HCT116 (cell line): Measurements from ENCODE around the gene FSIP1. TPM values are rescaled to one million over a fixed set of nuclear protein-coding genes. Genes with fewer than 3 reads are reported as not detected.

Source experiments
- ATAC-seq: fragments of 200-7000 bp; cut with Tn5 transposase; 2 replicates; pipeline ENCODE4 v1.9.1; 2020; ENCODE audit warnings: mild to moderate bottlenecking, moderate library complexity
- BruUV-seq: library from RNA; stranded (reverse); fragments of 400-500 nt; replicated peaks from 2 replicates; lab custom pipeline; 2021; lab: Mats Ljungman, UMichigan
- CTCF ChIA-PET: fragments of 300-600 bp; sonication (Branson Sonifier 250); formaldehyde crosslinking; loops from one replicate; lab custom pipeline; 2021; ENCODE audit warnings: antibody characterized with exemption; lab: Charles Lee
- POLR2A ChIA-PET: fragments of 300-600, 350-600 bp; sonication (Branson Sonifier 250); formaldehyde crosslinking; loops from one replicate; lab custom pipeline; 2021; ENCODE audit warnings: antibody characterized with exemption; lab: Charles Lee
- RAD21 ChIA-PET, 2 experiments: fragments of 300-600 bp; sonication (Branson Sonifier 250); formaldehyde crosslinking; loops; one replicate each; lab custom pipeline; 2023; ENCODE audit warnings: low total read pairs in 2 of 2; ENCODE audit not compliant: uncharacterized antibody in 2 of 2, unreplicated experiment in 2 of 2, low non-redundant PET in 1 of 2; lab: Charles Lee
- DNase-seq: peaks from one replicate; pipeline ENCODE4 v3.0.0-alpha.2; 2010; ENCODE audit warnings: low read depth, low spot score
- H2AFZ ChIP-seq: fragments of 200-600 bp; shearing (Covaris generic), sonication (generic); 2 replicates; pipeline ENCODE4 v1.6.1; 2017; ENCODE audit warnings: low read depth, mixed run types, mixed read lengths, antibody characterized with exemption, low read length; ENCODE audit not compliant: poor library complexity, severe bottlenecking
- H3K27ac ChIP-seq: 2 replicates; pipeline ENCODE4 v1.5.1; 2012; ENCODE audit warnings: low read depth, low read length
- H3K27me3 ChIP-seq: fragments of 200-600 bp; sonication (generic); 2 replicates; pipeline ENCODE4 v1.6.1; 2016; ENCODE audit warnings: mixed run types, low read length, mixed read lengths; ENCODE audit not compliant: insufficient read depth
- H3K36me3 ChIP-seq, 2 experiments: fragments of 200-500 bp in 1 of 2; fragments of 200-600 bp in 1 of 2; sonication (Bioruptor generic) in 1 of 2; sonication (generic) in 1 of 2; 2 replicates each; pipeline versions ENCODE4 v1.5.1 to v1.6.1; 2014 to 2016; ENCODE audit warnings: low read length in 2 of 2, inconsistent platforms in 1 of 2, mixed read lengths in 1 of 2, mixed run types in 1 of 2; ENCODE audit not compliant: insufficient read depth in 2 of 2, control insufficient read depth in 1 of 2
- H3K4me1 ChIP-seq, 2 experiments: fragments of 200-600 bp in 1 of 2; sonication (generic) in 1 of 2; 2 replicates each; pipeline versions ENCODE4 v1.5.1 to v1.6.1; 2012 to 2017; ENCODE audit warnings: low read length in 2 of 2, inconsistent platforms in 1 of 2, mild to moderate bottlenecking in 1 of 2, mixed read lengths in 1 of 2, mixed run types in 1 of 2, moderate library complexity in 1 of 2; ENCODE audit not compliant: insufficient read depth in 2 of 2, control insufficient read depth in 1 of 2
- H3K4me2 ChIP-seq: fragments of 200-600 bp; sonication (generic); 2 replicates; pipeline ENCODE4 v1.6.1; 2017; ENCODE audit warnings: mixed run types, low read length, mixed read lengths
- H3K4me3 ChIP-seq, 2 experiments: fragments of 200-600 bp in 1 of 2; sonication (generic) in 1 of 2; replicated peaks in 1 of 2; 2 replicates each; pipeline ENCODE4 v1.5.1; 2011 to 2016; ENCODE audit warnings: low read length in 2 of 2, control low read depth in 1 of 2, low read depth in 1 of 2, mild to moderate bottlenecking in 1 of 2, mixed read lengths in 1 of 2, mixed run types in 1 of 2
- H3K79me2 ChIP-seq: fragments of 200-600 bp; sonication (generic); 2 replicates; pipeline ENCODE4 v1.6.1; 2017; ENCODE audit warnings: mild to moderate bottlenecking, mixed run types, low read length, moderate library complexity, mixed read lengths; ENCODE audit not compliant: insufficient read depth
- H3K9ac ChIP-seq: fragments of 200-600 bp; sonication (generic); 2 replicates; pipeline ENCODE4 v1.6.1; 2016; ENCODE audit warnings: low read length, mixed read lengths
- H3K9me2 ChIP-seq: fragments of 200-600 bp; sonication (generic), shearing (Covaris generic); 2 replicates; pipeline ENCODE4 v1.6.1; 2017; ENCODE audit warnings: mixed run types, mild to moderate bottlenecking, moderate library complexity; ENCODE audit not compliant: insufficient read depth
- H3K9me3 ChIP-seq, 2 experiments: fragments of 200-500 bp in 1 of 2; fragments of 200-600 bp in 1 of 2; sonication (Bioruptor generic) in 1 of 2; sonication (generic) in 1 of 2; 2 replicates each; pipeline ENCODE4 v1.6.1; 2014 to 2017; ENCODE audit warnings: low read length in 2 of 2, mixed read lengths in 2 of 2, inconsistent platforms in 1 of 2, low read depth in 1 of 2, mild to moderate bottlenecking in 1 of 2, mixed run types in 1 of 2, moderate library complexity in 1 of 2; ENCODE audit not compliant: control insufficient read depth in 1 of 2, insufficient read depth in 1 of 2
- H4K20me1 ChIP-seq: fragments of 200-600 bp; sonication (generic), shearing (Covaris generic); 2 replicates; pipeline ENCODE4 v1.6.1; 2017; ENCODE audit warnings: mixed run types, mild to moderate bottlenecking, moderate library complexity; ENCODE audit not compliant: insufficient read depth
- CEBPB ChIP-seq: IDR thresholded peaks from 2 replicates; pipeline ENCODE4 v1.6.1; 2012; ENCODE audit warnings: low read depth
- EZH2 ChIP-seq: fragments of 200-600 bp; sonication (generic); IDR thresholded peaks from 2 replicates; pipeline ENCODE4 v1.6.1; 2017; ENCODE audit warnings: antibody characterized with exemption, mixed run types
- EZH2phosphoT487 ChIP-seq: fragments of 200-600 bp; IDR thresholded peaks from 2 replicates; pipeline ENCODE4 v1.6.1; 2018; ENCODE audit warnings: antibody characterized with exemption, borderline replicate concordance
- FOSL1 ChIP-seq: IDR thresholded peaks from 2 replicates; pipeline ENCODE4 v1.6.1; 2012; ENCODE audit warnings: low read depth
- JUND ChIP-seq: IDR thresholded peaks from 2 replicates; pipeline ENCODE4 v1.6.1; 2012
- POLR2A ChIP-seq: IDR thresholded peaks from 2 replicates; pipeline ENCODE4 v1.7.0; 2011; ENCODE audit warnings: borderline replicate concordance; ENCODE audit not compliant: insufficient read depth, insufficient read length; ENCODE audit errors: extremely low read depth
- POLR2AphosphoS5 ChIP-seq: IDR thresholded peaks from 2 replicates; pipeline ENCODE4 v1.6.1; 2011; ENCODE audit warnings: mild to moderate bottlenecking, low read depth, low read length, moderate library complexity
- RAD21 ChIP-seq: IDR thresholded peaks from 2 replicates; pipeline ENCODE4 v1.6.1; 2012; ENCODE audit warnings: low read depth, mild to moderate bottlenecking
- SP1 ChIP-seq: IDR thresholded peaks from 2 replicates; pipeline ENCODE4 v1.6.1; 2012; ENCODE audit warnings: low read depth
- SRF ChIP-seq: IDR thresholded peaks from 2 replicates; pipeline ENCODE4 v1.6.1; 2012; ENCODE audit warnings: low read depth
- TCF7L2 ChIP-seq: IDR thresholded peaks from 2 replicates; pipeline ENCODE4 v1.7.0; 2011; ENCODE audit warnings: borderline replicate concordance, inconsistent platforms; ENCODE audit not compliant: insufficient read depth, insufficient read length; ENCODE audit errors: extremely low read depth
- YY1 ChIP-seq: IDR thresholded peaks from 2 replicates; pipeline ENCODE4 v1.6.1; 2011; ENCODE audit warnings: low read length, low read depth, moderate library complexity, mild to moderate bottlenecking; ENCODE audit not compliant: insufficient replicate concordance; ENCODE audit errors: extremely low read depth
- ZFX ChIP-seq: fragments of 450-650 bp; IDR thresholded peaks from 2 replicates; pipeline ENCODE4 v1.6.1; 2017
- intact Hi-C: fragments of 100-400 bp; cut with micrococcal nuclease; formaldehyde crosslinking; loops from 2 replicates; pipeline ENCODE4 v1.10.0; 2022
- total RNA-seq: library from RNA; stranded (reverse); gene quantifications from one replicate; pipeline ENCODE4 v1.2.1, GENCODE V29; 2021; ENCODE audit not compliant: unreplicated experiment
- TF ChIP-seq, protein P1 (sequence below), 3 experiments: fragments of 200-600 bp in 1 of 3; sonication (generic) in 1 of 3; IDR thresholded peaks in 2 of 3; conservative IDR thresholded peaks in 1 of 3; 2 replicates each; pipeline ENCODE4 v1.5.1; 2012 to 2017; ENCODE audit warnings: low read depth in 2 of 3, low read length in 2 of 3, antibody characterized with exemption in 1 of 3, borderline replicate concordance in 1 of 3, control low read depth in 1 of 3, mild to moderate bottlenecking in 1 of 3, mixed read lengths in 1 of 3, mixed run types in 1 of 3, moderate library complexity in 1 of 3; ENCODE audit not compliant: insufficient read depth in 1 of 3
- TF ChIP-seq, protein P2 (sequence below): IDR thresholded peaks from 2 replicates; pipeline ENCODE4 v1.6.1; 2012
- TF ChIP-seq, protein P3 (sequence below): IDR thresholded peaks from 2 replicates; pipeline ENCODE4 v1.6.1; 2011; ENCODE audit warnings: mild to moderate bottlenecking, low read length, moderate library complexity; ENCODE audit not compliant: insufficient replicate concordance; ENCODE audit errors: extremely low read depth

Gene FSIP1
- total RNA-seq, 1 experiment from 2014 or later, result 0.42 TPM

DNA sequence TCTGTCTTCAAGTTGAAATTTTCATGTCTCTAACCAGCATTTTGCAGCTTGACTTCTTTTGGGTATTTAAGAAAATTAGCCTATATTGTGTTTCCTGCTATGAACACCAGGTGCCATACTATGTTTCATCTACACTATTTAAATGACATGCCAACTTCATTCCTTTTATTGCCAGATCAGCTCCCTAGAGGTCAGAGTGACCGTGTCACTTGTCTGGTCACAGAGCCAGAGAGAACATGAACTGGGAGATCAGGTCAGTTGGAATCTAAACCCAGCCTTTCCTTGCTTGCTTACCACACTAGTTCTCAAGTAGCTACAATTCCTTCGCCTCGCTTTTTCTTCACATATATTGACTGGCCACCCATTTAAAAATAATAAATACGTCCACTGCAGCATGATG is 114.2 kb downstream of the FSIP1 start (continued):
- TF ChIP-seq, protein P1, sequence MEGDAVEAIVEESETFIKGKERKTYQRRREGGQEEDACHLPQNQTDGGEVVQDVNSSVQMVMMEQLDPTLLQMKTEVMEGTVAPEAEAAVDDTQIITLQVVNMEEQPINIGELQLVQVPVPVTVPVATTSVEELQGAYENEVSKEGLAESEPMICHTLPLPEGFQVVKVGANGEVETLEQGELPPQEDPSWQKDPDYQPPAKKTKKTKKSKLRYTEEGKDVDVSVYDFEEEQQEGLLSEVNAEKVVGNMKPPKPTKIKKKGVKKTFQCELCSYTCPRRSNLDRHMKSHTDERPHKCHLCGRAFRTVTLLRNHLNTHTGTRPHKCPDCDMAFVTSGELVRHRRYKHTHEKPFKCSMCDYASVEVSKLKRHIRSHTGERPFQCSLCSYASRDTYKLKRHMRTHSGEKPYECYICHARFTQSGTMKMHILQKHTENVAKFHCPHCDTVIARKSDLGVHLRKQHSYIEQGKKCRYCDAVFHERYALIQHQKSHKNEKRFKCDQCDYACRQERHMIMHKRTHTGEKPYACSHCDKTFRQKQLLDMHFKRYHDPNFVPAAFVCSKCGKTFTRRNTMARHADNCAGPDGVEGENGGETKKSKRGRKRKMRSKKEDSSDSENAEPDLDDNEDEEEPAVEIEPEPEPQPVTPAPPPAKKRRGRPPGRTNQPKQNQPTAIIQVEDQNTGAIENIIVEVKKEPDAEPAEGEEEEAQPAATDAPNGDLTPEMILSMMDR (IDR thresholded peaks at IDR 0.05 in 2 of 3, conservative IDR thresholded peaks at IDR 0.05 in 1 of 3; ENCODE audit: borderline replicate concordance in 1 of 3, insufficient read depth in 1 of 3, low read depth in 2 of 3, low read length in 2 of 3), result no peak
- TF ChIP-seq, protein P2, sequence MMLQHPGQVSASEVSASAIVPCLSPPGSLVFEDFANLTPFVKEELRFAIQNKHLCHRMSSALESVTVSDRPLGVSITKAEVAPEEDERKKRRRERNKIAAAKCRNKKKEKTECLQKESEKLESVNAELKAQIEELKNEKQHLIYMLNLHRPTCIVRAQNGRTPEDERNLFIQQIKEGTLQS, result no peak
- no peak for TF ChIP-seq POLR2AphosphoS5
- TF ChIP-seq YY1, result no peak
- TF ChIP-seq JUND, result no peak

DNA sequence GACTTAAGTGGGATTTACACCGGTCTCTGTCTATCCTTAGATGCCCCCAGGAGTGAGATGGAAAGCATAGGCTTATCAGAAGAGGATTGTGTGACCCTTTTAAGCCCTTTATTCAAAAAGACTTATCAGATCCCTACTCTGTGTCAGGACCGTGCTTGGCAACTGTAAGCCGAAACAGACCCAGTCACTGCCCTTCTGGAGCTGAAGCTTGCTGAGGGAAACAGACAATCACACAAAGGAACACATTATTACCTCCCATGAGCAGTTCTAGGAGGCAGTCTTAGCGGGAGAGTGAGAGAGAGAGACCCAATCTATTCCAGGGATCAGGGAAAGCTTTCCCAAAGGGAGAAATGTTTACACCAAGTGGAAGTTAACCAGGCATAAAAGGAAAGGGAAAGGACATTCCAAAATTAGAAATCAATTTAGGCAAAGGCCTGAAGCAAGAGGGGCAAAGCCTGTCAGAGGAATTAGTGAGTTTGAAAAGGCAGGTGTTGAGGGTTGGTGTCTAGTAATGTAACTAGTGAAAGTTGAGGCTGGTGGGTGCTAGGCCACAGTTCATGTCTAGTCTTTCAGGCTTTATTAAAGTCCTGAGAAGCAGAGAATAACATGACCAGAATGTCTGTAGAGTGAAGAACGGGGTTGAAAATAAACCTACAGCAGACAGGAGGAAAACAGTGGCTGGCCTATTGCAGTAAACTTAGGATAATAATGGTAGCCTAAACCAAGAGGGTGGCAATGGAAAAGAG is 115.1 kb downstream of the FSIP1 start:
- TF ChIP-seq POLR2A, result no peak
- no peak for TF ChIP-seq POLR2AphosphoS5
- TF ChIP-seq CEBPB, result no peak
- TF ChIP-seq JUND, result no peak
- no peak for TF ChIP-seq EZH2
- TF ChIP-seq EZH2phosphoT487, result no peak
- no peak for TF ChIP-seq SRF
- TF ChIP-seq, protein P2, result no peak
- no peak for TF ChIP-seq TCF7L2
- TF ChIP-seq RAD21, result no peak
- TF ChIP-seq, protein P1 (IDR thresholded peaks at IDR 0.05 in 2 of 3, conservative IDR thresholded peaks at IDR 0.05 in 1 of 3; ENCODE audit: borderline replicate concordance in 1 of 3, insufficient read depth in 1 of 3, low read depth in 2 of 3, low read length in 2 of 3), result no peak
- TF ChIP-seq, protein P3, sequence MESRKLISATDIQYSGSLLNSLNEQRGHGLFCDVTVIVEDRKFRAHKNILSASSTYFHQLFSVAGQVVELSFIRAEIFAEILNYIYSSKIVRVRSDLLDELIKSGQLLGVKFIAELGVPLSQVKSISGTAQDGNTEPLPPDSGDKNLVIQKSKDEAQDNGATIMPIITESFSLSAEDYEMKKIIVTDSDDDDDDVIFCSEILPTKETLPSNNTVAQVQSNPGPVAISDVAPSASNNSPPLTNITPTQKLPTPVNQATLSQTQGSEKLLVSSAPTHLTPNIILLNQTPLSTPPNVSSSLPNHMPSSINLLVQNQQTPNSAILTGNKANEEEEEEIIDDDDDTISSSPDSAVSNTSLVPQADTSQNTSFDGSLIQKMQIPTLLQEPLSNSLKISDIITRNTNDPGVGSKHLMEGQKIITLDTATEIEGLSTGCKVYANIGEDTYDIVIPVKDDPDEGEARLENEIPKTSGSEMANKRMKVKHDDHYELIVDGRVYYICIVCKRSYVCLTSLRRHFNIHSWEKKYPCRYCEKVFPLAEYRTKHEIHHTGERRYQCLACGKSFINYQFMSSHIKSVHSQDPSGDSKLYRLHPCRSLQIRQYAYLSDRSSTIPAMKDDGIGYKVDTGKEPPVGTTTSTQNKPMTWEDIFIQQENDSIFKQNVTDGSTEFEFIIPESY, result no peak
- TF ChIP-seq YY1, result no peak
- TF ChIP-seq SP1, result no peak
- no peak for TF ChIP-seq ZFX
- no peak for TF ChIP-seq FOSL1

More for the DNA sequence above, 115.1 kb downstream of the FSIP1 start:
- intact Hi-C loops, result no loop called here
- Histone ChIP-seq H3K9me2 (no peaks in the 10 kb centered on the region), H3K4me1 (peaks cover 0 to 3% of the 10 kb centered on the region in 2 experiments; a peak in 1 of 4 replicates), H3K4me2 (no peak overlapping the region), H3K36me3 (no peaks in the 10 kb centered on the region), H2AFZ (no peak overlapping the region), H3K79me2 (no peaks in the 10 kb centered on the region), H3K9me3 (no peaks in the 10 kb centered on the region), H3K9ac (no peak overlapping the region), H4K20me1 (no peaks in the 10 kb centered on the region), H3K4me3 (no peak overlapping the region), H3K27me3 (no peaks in the 10 kb centered on the region), H3K27ac (no peak overlapping the region)
- ATAC-seq (no peak), DNase-seq (no peak)
- POLR2A ChIA-PET, result no interaction called here
- RAD21 ChIA-PET, result no interaction called here
- CTCF ChIA-PET, result no interaction called here
- BruUV-seq, result no TSS peak
